Inferior parietal cortex (tissue), 1 donor: Measurements from ENCODE around the gene RARRES2.
"Not testable (repeated sequence)": the region's sequence is repeated elsewhere in the genome, so short reads cannot be mapped to it uniquely, and the experiment has no call there.

Experiments
- DNase-seq: peaks from one replicate; pipeline ENCODE4 v3.0.0-alpha.2; 2016; ENCODE audit errors: extremely low spot score

The RARRES2 gene

DNA sequence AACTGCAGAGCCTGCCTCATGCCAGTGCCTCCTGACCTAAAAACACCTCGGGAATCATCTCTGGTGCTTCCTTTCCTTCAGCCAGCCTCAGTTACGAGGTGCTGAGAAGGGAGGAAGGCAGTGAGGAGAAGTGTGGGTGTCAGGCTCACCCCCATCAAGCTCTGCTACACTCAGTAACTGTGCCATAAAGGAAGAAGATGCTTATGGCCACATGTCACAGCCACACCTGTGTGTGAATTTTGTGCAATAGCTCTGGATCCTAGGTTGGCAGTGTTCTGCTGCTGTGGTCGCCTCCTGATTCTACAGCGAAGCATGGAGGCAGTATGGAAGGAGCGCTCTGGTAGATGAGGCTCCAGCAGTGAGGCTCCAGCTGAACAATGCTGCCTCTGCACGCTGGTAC is 52.6 kb downstream of the RARRES2 start:
- DNase-seq, result not testable (repeated sequence)
